Mesothelial cell of epicardium (in vitro differentiated cells): ENCODE data around the gene CCDC50. TPM values are rescaled to one million over a fixed set of nuclear protein-coding genes. Genes with fewer than 3 reads are reported as not detected.

Source experiments
- DNase-seq, 2 experiments: peaks; one replicate each; pipeline ENCODE4 v3.0.0; 2021; ENCODE audit warnings: low spot score in 2 of 2; ENCODE audit not compliant: unreplicated experiment in 2 of 2
- H3K27ac Mint-ChIP-seq: 2 replicates; pipeline ENCODE4 v1.8.0; 2021; ENCODE audit warnings: mixed read lengths
- H3K27me3 Mint-ChIP-seq: 2 replicates; pipeline ENCODE4 v1.8.0; 2021; ENCODE audit warnings: low read depth, mixed read lengths
- H3K36me3 Mint-ChIP-seq: 2 replicates; pipeline ENCODE4 v1.8.0; 2021; ENCODE audit warnings: mixed read lengths
- H3K4me1 Mint-ChIP-seq: 2 replicates; pipeline ENCODE4 v1.8.0; 2021; ENCODE audit warnings: mixed read lengths
- H3K4me3 Mint-ChIP-seq: 2 replicates; pipeline ENCODE4 v1.8.0; 2021; ENCODE audit warnings: mild to moderate bottlenecking, moderate library complexity, mixed read lengths
- H3K9me3 Mint-ChIP-seq: 2 replicates; pipeline ENCODE4 v1.8.0; 2021; ENCODE audit warnings: mixed read lengths
- CTCF ChIP-seq: fragments of 200-600 bp; sonication (generic); IDR thresholded peaks from one replicate; pipeline ENCODE4 v1.5.0; 2021; ENCODE audit warnings: antibody characterized with exemption; ENCODE audit not compliant: unreplicated experiment
- total RNA-seq: library from RNA; stranded (reverse); gene quantifications from 3 replicates; pipeline ENCODE4 v1.2.1, GENCODE V29; 2021

CCDC50 gene
- total RNA-seq, 1 donor from 2014 or later: 63.2 TPM

- Mint-ChIP-seq H3K36me3 (no peaks in the 10 kb centered on the region), H3K4me1 (no peaks in the 10 kb centered on the region), H3K9me3 (peaks cover 11% of the 10 kb centered on the region), H3K4me3 (no peak overlapping the region), H3K27ac (no peak overlapping the region), H3K27me3 (no peaks in the 10 kb centered on the region)
- no peak for DNase-seq
- TF ChIP-seq CTCF: no peak
These were observed 38.7 kb upstream of the CCDC50 start for GRCh38 chr3:191290311-191291025.

GRCh38 chr3:191292243-191293015 is 36.8 kb upstream of the CCDC50 start:
- Mint-ChIP-seq H3K4me1 (no peaks in the 10 kb centered on the region), H3K4me3 (no peak overlapping the region), H3K27me3 (no peaks in the 10 kb centered on the region), H3K27ac (no peak overlapping the region), H3K36me3 (no peaks in the 10 kb centered on the region), H3K9me3 (peaks cover 5% of the 10 kb centered on the region)
- DNase-seq: no peak
- TF ChIP-seq CTCF: no peak

- H3K4me3 Mint-ChIP-seq: no peak overlapping the region
- H3K4me1 Mint-ChIP-seq: no peaks in the 10 kb centered on the region
- H3K27ac Mint-ChIP-seq: no peak overlapping the region
- no peaks in the 10 kb centered on the region for H3K27me3 Mint-ChIP-seq
- H3K36me3 Mint-ChIP-seq: no peaks in the 10 kb centered on the region
- DNase-seq: no peak
- no peaks in the 10 kb centered on the region for H3K9me3 Mint-ChIP-seq
- no peak for TF ChIP-seq CTCF
These were observed 34.9 kb upstream of the CCDC50 start for GRCh38 chr3:191294291-191294690.

- H3K27ac Mint-ChIP-seq: no peak overlapping the region
- no peaks in the 10 kb centered on the region for H3K27me3 Mint-ChIP-seq
- no peaks in the 10 kb centered on the region for H3K36me3 Mint-ChIP-seq
These were observed 33.1 kb upstream of the CCDC50 start for GRCh38 chr3:191296041-191296541.

GRCh38 chr3:191298846-191299245 is 30.3 kb upstream of the CCDC50 start:
- Mint-ChIP-seq H3K27ac (no peak overlapping the region), H3K36me3 (no peaks in the 10 kb centered on the region), H3K4me1 (peaks cover 7% of the 10 kb centered on the region), H3K9me3 (no peaks in the 10 kb centered on the region), H3K27me3 (no peaks in the 10 kb centered on the region), H3K4me3 (no peak overlapping the region)
- TF ChIP-seq CTCF: no peak
- no peak for DNase-seq

More at GRCh38 chr3:191296041-191296541, 33.1 kb upstream of the CCDC50 start:
- Mint-ChIP-seq H3K4me3 (no peak overlapping the region), H3K4me1 (no peaks in the 10 kb centered on the region), H3K9me3 (no peaks in the 10 kb centered on the region)
- no peak for DNase-seq
- no peak for TF ChIP-seq CTCF
